NCI-H1092 treated with DMSO at 0.1 percent for 48 hours (cell line): ENCODE results near the gene CXCL17.

Source experiments
- DNase-seq: peaks from one replicate; lab custom pipeline; 2025; lab: John Stamatoyannopoulos, UW

The CXCL17 gene

DNA sequence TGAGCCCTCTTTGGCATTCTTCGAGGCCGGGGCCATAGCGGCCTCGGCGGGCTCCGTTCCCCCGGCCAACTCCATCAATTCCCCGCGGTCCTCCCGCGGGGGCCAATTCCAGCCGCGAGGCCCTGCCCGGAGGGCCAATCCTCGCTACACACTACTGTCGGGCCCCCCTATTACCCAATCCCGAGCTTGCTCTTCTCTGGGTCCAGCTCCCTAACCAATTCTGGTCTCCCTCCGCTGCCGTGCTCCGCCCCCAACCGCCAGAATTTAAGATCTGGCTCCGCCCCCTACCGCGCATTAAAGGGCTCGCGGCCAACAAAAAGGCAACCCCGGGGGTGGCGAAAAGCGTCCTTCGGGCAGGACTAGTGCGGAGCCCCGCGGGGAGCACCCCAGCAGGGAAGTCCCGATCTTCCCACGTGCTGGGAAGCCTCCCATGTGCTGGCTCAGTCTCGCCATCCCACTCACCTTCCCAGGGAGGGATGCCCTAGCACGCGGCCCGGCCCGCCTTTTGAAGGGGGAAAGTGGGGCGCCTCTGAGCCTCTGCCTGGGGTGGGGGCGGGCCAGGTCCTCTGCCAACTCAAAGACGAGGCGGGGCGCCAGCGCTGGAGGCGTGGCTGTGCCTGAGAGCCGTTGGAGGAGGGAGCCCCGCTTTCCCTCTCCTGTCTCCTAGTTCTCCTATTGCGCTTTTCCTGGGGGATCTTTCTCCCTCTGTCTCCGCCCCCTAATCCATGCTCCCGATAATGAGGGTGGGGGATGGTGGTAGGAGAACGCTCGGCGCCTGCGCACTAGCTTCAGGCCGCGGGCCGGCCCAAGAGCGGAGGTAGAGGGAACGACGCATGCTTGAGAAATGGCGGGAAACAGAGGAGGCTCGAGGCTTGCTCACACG, 19.0 kb downstream of the CXCL17 start:
- DNase-seq: peak; percentile 66

DNA sequence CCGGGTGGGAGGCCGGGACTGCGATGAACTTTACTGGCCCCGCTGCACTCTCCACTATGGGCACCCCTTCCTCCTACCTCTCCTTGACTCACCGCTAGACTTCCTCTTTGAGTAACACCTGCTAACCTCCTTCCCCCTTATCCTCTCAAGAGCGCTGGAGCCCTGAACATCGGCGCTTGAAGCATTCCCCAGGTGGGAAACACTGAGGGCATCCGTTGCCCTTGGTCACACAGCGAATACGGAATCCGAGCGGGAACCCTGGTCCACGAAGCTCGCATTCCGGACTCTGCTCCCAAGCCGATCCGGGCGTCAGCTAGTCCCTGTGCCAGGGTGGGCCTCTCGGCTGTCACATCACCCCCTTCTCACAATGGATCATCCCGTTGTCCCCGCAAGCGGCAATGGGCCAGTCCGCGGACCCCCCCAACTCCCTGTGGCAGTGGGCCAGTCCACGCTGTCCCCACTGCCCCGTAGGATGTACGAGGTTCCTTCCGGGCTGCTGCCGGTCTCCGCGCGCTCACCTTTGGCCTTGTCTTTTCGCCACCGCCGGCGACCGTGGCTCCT, 19.8 kb downstream of the CXCL17 start:
- peak; percentile 30 for DNase-seq

DNA sequence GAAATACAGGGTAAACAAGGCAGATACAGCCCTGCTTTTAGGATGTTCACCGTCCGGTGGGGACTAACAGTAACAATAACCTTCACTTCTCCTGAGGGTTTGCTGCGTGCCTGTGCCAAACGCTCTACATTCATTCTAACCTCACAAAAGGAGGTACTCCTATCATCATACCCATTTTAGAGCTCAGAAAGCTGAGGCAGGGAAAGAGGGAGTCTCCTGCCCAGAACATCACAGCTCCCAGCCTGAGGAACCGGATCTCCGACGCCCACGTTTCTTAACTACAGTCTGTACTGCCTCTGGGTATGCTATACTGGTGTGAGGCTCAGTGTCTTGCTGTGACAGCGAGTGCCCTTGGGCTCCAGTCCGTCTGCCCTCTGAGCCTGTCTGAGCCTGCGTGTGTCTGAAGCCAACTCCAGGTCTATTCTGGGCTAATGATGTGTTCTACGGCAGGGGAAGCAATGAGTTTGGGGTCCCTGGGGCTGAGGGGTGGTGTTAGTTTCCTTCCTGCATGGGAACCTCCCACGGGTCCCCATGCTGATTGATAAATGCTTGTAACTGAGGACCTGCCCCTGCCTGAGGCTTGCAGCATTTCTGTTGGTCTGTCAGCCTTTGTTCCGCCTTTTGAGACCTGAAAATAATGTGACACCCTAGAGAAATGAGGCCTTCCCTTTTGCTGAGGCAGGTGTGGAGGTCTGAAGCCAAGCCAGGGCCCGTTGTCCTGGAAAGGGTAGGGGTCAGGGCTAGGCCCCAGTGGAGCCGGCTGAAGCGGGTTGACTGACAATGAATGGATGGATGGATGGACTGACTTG, 20.4 kb downstream of the CXCL17 start:
- DNase-seq: no peak

DNA sequence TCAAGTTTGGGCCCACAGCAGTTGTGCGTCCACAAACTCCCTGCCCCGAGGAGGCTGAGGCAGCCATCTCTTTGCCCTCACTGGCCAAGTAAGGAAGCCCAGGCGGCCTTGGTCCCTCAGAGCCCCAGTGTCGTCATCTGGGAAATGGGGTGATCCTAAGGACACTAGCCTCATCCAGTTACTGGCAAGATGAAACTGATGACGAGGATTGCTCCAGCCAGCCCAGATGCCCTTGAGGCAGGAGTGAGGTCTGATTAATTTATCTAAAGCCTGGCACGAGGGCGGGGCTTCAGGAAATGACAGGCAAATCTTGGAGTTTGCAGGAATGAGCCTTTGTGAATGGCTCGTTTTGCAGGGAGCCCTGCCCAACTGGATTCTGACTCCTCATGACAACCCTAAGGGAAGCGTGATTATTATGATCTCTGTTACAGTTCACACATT, 21.1 kb downstream of the CXCL17 start:
- no peak for DNase-seq

DNA sequence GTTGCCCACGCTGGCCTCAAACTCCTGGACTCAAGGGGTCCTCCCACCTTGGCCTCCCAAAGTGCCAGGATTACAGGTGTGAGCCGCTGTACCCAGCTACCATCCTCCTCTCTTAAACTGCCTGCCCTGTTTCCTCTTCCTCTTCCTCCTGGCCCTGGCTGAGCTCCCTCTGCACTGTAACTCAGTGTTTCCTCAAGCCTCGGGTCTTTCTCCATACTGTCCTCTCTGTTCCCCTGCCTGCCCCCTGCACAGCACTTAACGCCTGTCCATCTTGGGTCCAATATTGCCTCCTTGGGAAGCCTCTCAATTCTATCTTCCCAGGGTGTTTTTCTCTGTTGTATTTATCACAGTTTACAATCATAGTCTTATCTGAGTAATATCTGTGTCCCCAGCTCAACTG, 21.6 kb downstream of the CXCL17 start:
- no peak for DNase-seq

DNA sequence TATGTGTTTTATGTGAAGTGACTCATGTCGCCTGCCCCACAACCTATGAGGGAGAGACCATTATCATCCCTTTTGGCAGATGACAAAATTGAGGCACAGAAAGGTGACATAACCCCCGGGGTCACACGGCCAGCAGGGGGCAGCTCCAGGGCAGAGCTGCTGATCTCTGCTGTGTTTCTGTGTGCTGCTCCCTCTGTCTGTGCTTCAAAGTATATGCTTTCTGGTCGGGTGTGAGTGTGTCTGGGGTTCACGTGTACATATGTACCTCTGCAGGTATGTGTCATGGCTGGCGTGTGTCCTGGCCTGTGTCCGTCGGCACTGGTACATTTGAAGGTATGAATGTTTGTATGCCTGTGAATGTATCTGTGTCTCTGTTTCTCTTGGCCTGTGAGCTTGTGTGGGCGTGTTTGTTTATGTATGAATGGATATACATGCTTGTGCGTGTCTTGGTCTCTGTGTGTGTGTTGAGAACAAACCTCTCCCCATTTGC, 22.6 kb downstream of the CXCL17 start:
- no peak for DNase-seq

DNA sequence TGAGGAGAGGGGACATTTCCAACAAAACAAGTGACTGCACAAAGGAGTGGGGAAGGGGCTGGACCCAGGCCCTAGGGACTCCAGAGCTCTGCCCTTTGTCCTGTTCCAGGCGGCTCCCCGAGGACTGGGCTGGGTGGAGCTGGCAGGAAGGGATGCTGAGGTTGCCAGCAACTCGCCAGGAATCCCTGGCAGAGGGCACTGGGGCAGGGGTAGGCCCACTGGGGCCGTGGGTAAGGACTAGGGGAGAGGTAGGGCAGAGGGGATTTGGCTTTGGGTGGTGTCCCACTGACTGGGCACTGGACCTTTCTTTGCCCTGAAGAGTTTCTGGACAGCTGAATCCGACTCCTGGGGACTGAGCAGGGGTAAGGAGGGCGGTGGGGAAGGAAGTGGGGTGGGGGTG, 23.4 kb downstream of the CXCL17 start:
- no peak for DNase-seq

DNA sequence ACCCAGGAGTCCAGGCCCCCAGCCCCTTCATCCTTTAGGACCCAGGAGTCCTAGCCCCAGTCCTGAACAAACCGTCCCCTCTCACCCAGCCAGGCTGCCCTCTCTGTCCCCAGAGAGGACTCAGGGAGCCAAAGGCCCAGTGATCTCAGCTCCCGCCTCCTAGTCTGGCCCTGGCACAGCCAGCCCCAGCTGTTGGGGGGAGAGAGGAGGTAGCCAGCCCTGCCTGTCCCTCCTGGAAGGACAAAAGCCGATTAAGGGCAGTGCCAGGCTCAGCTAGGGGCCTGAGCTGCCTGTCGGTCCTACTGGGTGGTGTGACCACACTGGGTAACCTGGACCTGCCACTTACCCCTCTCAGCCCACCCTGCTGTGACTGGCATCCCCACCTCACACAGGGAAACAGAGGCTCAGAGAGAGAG, 30.1 kb downstream of the CXCL17 start:
- DNase-seq: no peak

DNA sequence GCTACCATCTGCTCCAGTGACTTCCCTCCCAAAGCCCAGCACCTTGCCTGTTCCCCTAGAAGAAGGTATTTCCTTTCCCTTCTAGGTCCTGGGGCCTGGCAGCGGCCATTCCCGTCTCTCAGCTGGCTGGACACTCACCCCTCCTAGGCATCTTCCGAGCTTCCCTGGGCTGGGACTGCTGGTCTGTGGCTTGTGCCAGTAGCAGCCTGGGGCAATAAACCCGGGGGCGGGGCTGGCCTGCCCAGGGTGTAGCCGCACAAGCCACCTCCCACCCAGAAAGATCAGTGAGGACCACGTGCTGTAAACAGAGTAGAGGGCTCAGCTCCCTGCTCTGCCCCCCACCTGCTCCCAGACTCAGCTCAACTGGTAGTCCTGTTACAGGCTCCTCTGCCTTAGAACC, 30.5 kb downstream of the CXCL17 start:
- no peak for DNase-seq

DNA sequence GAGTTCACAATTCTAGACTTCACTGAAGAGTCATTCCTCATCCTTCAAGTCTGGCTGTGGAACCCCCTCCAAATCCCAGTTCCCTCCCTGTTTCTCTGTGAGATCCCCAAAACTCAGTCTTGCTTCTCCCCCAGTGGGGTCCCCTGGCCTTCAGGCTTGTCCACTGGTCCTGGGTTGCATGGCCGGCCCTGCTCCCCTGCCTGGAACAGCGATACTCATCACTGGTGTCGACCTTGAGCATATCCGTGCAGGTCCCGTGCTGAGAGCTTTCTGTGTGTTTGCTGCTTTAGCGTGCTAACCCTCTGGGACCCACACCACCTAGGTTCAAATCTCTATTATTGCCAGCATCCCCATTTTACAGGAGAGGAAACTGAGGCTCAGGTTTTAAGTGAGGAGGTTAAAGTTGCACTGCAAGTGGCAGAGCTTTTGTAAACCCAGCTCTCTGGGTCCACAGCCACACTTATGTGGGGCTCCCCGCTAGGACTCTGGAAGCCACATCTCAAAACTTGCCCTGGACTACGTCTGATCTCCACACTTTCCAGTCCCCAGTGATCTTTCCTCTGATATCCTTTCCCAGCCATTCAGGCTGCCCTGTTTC, 31.1 kb downstream of the CXCL17 start:
- no peak for DNase-seq

DNA sequence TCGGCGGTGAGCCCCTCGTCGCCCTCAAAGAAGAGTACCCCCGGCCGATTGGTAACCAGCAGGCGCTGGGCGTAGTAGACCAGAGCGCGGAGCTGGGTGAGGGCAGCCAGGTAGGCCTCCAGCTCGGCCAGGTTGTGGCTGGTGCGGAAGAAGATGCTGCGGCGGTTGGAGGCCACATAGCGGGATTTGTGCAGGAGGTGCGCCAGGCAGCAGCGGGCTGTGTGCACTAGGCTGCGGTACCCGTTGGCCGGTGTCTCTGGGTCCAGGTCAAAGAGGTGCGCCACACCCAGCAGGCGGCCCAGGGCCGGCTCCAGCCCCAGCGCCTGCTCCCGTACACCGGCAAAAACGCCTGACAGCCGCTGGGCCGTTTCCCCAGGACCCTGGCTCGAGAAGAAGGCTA, 32.4 kb downstream of the CXCL17 start:
- DNase-seq: no peak

DNA sequence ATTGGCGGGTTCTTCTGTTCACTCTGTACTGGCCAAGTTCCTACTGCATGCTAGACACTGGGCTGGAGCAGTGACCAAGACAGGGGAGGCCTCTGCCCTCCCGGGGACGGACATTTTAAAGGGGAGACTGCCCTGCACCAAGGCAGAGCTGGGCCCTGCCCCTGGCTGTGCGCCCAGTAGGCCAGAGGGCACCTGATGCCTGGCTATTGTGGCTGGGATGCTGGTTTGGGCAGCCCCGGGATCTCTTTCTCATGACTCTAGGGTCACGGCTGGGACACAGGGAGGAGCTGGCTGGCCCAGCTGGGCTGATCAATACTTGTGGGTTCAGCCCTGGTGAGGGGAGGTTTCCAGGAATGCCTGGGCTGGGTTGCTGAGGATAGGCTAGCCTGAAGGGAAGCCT, 33.3 kb downstream of the CXCL17 start:
- DNase-seq: no peak

DNA sequence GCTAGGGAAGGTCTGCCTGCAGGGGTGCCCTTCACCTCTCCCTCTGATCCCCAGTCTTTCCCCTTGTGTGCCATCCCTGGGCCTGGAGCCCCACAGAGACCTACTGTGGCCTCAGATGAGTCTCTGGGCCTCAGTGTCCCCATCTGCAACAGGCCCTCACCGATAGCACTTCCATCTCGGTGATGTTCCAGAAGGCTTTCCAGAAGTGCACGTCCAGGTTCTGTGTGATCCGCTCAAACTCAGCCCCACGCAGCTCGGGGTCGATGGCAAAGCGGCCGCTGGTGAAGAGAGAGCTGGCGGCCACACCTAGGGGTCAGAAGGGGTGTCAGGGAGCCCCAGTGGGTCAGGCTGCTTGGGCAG, 35.0 kb downstream of the CXCL17 start:
- DNase-seq: no peak

DNA sequence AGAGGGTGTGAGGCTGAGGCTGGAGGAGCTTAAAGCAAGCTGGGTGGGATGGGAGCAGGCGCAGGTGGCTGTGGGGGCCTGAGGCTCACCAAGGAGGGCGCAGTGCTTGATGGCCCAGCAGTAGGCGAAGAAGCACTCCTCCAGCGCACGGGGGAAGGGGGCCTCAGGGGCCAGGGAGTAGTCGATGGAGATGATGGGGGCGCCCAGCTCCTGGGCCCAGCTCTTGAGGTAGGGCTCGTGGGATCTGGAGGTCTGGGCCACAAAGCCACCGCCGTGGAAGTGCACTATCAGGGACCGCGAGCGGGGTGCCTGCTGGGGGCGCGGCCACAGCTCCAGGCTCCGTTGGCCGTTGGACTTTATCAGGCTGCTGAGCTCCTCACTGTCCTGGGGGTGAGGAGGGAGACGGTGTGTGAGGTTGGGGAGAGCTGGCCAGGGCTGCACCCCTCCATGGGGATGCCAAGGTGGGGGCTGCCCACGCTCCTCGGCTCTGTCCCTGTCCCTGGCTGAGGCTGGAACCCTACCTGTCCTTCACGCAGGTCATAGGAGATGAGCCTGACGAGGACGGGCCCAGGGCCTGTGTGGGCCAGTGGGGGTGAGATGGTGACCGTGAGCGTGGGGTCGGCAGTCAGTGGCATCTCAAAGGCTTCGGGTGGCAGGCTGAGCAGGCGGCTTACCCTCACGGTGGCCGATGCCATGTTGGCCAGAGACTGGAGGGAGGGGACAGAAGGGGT, 35.5 kb downstream of the CXCL17 start:
- DNase-seq: no peak

DNA sequence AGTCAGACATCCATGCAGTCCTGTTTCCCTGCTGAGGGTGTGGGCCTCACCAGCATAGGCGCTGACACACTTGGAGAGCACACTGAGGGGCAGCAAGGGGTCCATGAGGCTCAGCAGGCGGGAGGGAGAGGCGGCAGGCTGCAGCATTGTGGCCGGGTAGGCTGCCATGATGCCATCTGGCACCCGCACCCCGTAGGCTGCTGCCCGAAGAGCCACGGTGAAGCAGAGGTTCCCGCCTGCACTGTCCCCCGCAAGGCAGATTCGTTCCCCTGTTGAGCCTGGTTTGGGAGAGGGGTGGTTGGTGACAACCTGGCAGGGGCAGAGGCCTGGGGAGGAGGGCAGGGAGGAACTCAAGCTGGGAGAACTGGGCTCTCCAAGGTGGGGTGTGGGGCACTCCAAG, 36.6 kb downstream of the CXCL17 start:
- no peak for DNase-seq

DNA sequence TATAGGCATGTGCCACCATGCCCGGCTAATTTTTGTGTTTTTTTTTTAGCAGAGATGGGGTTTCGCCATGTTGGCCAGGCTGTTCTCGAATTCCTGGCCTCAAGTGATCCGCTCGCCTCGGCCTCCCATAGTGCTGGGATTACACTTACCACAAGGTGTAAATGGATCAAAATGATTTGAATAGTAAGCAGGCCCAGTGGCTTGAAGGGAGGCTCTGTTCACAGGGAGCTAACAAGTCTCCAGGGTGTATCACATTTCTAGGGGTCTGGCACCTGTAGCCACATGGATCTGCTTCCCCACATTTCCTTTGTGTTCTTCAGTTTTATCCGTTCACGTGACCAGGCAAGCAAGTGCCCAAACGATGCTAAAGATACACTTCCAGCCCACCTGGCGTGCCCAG, 39.2 kb downstream of the CXCL17 start:
- DNase-seq: no peak

DNA sequence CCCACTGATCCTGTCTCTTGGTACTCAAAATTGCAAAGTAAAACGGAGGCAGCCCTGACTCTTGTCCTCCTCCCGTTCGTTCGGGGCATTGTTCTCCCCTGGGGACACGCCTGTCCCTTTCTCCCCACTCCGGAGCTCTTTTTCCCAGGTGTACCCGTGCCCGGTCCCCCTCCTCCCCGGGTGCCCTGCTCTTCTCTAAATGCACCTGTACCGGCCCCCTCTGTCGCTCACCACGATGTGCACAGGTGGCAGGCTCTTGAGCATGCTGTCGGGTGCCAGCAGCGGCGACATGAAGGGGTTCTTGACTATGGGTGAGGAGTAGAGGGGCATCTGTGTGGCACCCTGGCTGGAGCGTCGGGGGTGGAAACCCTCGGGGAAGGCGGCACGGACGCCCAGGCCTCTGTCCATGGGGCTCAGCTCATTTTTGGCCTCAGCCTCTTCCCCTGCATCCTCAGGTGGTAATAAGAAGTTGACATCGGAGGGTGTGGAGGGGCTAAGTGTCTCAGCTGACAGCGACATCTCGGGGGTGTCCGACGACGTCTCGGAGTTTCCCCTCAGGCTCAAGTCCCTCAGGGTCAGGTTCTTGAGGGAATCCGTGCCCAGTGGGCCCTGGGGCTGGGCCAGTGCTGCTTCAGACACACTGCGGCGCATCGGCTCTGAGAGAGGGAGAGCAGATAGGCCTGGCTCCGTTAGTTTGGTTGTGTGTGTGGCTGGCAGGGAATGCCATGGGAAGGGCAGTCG, 40.2 kb downstream of the CXCL17 start:
- DNase-seq: peak; percentile 30

DNA sequence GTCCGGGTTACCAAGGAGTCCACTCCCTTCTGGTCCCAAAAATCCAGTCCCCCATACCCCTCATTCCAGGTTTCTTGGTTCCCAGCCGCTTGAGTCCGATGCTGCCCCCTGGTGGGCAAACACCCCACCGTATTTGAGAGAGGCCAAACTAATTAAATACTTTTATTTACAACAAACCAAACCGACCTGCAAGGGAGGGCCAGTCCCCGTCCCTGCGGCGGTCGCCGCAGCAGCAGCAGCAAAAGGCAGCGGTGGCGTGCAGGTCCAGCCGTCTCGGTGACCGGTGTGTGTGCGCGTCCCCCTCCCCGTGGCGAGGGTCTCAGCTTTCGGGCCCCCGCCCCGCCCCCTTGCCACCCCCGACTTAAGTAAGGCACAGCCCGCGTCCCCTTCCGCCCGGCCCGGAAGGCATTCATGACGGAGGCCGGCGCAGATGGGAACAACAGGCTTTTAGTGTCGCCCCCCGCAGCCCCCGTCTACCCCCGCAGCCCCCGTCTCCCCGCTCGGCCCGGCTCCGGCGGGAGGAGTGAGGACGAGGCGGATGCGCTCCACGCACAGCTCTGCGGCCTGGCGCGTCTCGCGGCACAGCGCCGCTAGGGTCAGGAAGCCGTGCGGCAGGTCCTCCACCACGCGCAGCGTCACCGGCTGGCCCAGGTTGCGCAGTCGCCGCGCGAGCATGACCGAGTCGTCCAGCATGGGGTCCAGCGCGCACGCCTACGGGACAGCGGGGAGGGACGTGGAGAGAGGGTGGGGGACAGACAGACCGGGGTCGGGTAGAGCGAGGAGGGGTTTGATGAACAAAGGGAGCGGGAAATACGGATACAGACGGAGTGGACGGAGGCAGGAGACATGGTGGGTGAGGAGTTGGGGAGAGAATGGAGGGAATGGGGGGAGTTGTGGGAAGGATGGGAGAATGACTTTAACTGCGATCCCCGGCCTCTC, 41.1 kb downstream of the CXCL17 start:
- peak; percentile 63 for DNase-seq

DNA sequence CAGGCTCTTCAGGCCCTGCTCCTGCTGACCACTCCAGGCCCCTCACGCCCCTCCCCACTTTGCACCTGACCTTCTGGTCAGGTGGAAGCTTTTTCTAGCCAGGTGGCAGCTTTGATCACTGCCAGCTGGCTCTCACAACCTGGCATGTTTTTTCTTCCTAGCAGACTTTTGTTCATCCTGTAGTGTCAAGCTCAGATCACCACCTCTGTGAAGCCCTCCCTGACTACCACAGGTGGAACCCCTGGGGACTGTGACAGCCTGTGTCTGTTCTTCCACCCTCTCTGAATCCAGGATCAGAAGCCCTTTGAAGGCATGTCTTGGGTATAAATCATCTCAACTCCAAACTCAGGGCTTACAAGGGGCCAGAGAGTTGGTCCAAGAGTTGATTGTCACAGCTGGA, 42.3 kb downstream of the CXCL17 start:
- DNase-seq: no peak
